WTC11 (cell line): ENCODE results near the gene TUBB. TPM values are rescaled to one million over a fixed set of nuclear protein-coding genes. Genes with fewer than 3 reads are reported as not detected.
A peak's percentile ranks its signal among the peaks of the same experiment; 100 is the strongest.

Experiments
- AFF4 ChIP-seq: sonication (generic); formaldehyde crosslinking; IDR thresholded peaks from 2 replicates; pipeline ENCODE4 v1.8.1; 2023; ENCODE audit warnings: mild to moderate bottlenecking, missing genetic modification reagents, borderline replicate concordance
- CREB1 ChIP-seq: sonication (generic); formaldehyde crosslinking; IDR thresholded peaks from 2 replicates; pipeline ENCODE4 v1.8.0; 2023; ENCODE audit warnings: mild to moderate bottlenecking, missing genetic modification reagents
- E2F4 ChIP-seq: sonication (generic); formaldehyde crosslinking; IDR thresholded peaks from 2 replicates; pipeline ENCODE4 v1.8.1; 2022; ENCODE audit warnings: low read depth, mild to moderate bottlenecking, moderate library complexity, missing genetic modification reagents, borderline replicate concordance
- EMX1 ChIP-seq: fragments of 250-450 bp; sonication (Bioruptor Pico); IDR thresholded peaks from 2 replicates; pipeline ENCODE4 v1.8.0; 2021; ENCODE audit warnings: mild to moderate bottlenecking
- ETV6 ChIP-seq: sonication (generic); formaldehyde crosslinking; IDR thresholded peaks from 2 replicates; pipeline ENCODE4 v1.8.1; 2022; ENCODE audit warnings: mild to moderate bottlenecking, missing genetic modification reagents
- FOXK1 ChIP-seq: sonication (generic); formaldehyde crosslinking; IDR thresholded peaks from 2 replicates; pipeline ENCODE4 v1.8.0; 2022; ENCODE audit warnings: mild to moderate bottlenecking, moderate library complexity, missing genetic modification reagents
- FOXP1 ChIP-seq: sonication (generic); formaldehyde crosslinking; IDR thresholded peaks from 2 replicates; pipeline ENCODE4 v1.8.0; 2022; ENCODE audit warnings: missing genetic modification reagents, mild to moderate bottlenecking, moderate library complexity, borderline replicate concordance
- GABPB1 ChIP-seq: sonication (generic); formaldehyde crosslinking; IDR thresholded peaks from 2 replicates; pipeline ENCODE4 v1.8.1; 2023; ENCODE audit warnings: mild to moderate bottlenecking, missing genetic modification reagents
- IRF1 ChIP-seq: sonication (generic); formaldehyde crosslinking; IDR thresholded peaks from 2 replicates; pipeline ENCODE4 v1.8.0; 2023; ENCODE audit warnings: missing genetic modification reagents
- IRF2 ChIP-seq: sonication (generic); formaldehyde crosslinking; IDR thresholded peaks from 2 replicates; pipeline ENCODE4 v1.8.0; 2022; ENCODE audit warnings: low read depth, missing genetic modification reagents, borderline replicate concordance
- JUN ChIP-seq: sonication (generic); formaldehyde crosslinking; IDR thresholded peaks from 2 replicates; pipeline ENCODE4 v1.8.0; 2023; ENCODE audit warnings: mild to moderate bottlenecking, missing genetic modification reagents
- KAT7 ChIP-seq: sonication (generic); formaldehyde crosslinking; IDR thresholded peaks from 2 replicates; pipeline ENCODE4 v1.8.1; 2023; ENCODE audit warnings: missing genetic modification reagents, mild to moderate bottlenecking, borderline replicate concordance
- MAX ChIP-seq: sonication (generic); formaldehyde crosslinking; IDR thresholded peaks from 2 replicates; pipeline ENCODE4 v1.8.0; 2022; ENCODE audit warnings: mild to moderate bottlenecking, missing genetic modification reagents
- NR1H2 ChIP-seq: sonication (generic); formaldehyde crosslinking; IDR thresholded peaks from 2 replicates; pipeline ENCODE4 v1.9.0; 2021; ENCODE audit warnings: mild to moderate bottlenecking, moderate library complexity, missing genetic modification reagents
- PRRX2 ChIP-seq: fragments of 250-450 bp; sonication (Bioruptor Pico); IDR thresholded peaks from 2 replicates; pipeline ENCODE4 v1.8.0; 2021; ENCODE audit warnings: mild to moderate bottlenecking
- RELA ChIP-seq: sonication (generic); formaldehyde crosslinking; IDR thresholded peaks from 2 replicates; pipeline ENCODE4 v1.8.1; 2022; ENCODE audit warnings: missing genetic modification reagents, mild to moderate bottlenecking, borderline replicate concordance
- TEAD1 ChIP-seq: sonication (generic); formaldehyde crosslinking; IDR thresholded peaks from 2 replicates; pipeline ENCODE4 v1.8.0; 2022; ENCODE audit warnings: mild to moderate bottlenecking, missing genetic modification reagents
- TEAD4 ChIP-seq: sonication (generic); formaldehyde crosslinking; IDR thresholded peaks from 2 replicates; pipeline ENCODE4 v1.8.0; 2022; ENCODE audit warnings: mild to moderate bottlenecking, missing genetic modification reagents
- ZNF219 ChIP-seq: sonication (generic); formaldehyde crosslinking; IDR thresholded peaks from 2 replicates; pipeline ENCODE4 v1.8.0; 2023; ENCODE audit warnings: missing genetic modification reagents, mild to moderate bottlenecking, borderline replicate concordance
- ZNF281 ChIP-seq: sonication (generic); formaldehyde crosslinking; IDR thresholded peaks from 2 replicates; pipeline ENCODE4 v1.8.0; 2023; ENCODE audit warnings: mild to moderate bottlenecking, missing genetic modification reagents
- ZNF317 ChIP-seq: sonication (generic); formaldehyde crosslinking; IDR thresholded peaks from 2 replicates; pipeline ENCODE4 v1.8.1; 2023; ENCODE audit warnings: low read depth, mild to moderate bottlenecking, moderate library complexity, missing genetic modification reagents, borderline replicate concordance
- total RNA-seq: library from RNA; stranded (reverse); gene quantifications from 3 replicates; pipeline ENCODE4 v1.2.3, GENCODE V29; 2021
- TF ChIP-seq, protein P1 (sequence below): sonication (generic); formaldehyde crosslinking; IDR thresholded peaks from 2 replicates; pipeline ENCODE4 v1.8.0; 2022; ENCODE audit warnings: mild to moderate bottlenecking, missing genetic modification reagents
- TF ChIP-seq, protein P2 (sequence below): fragments of 250-450 bp; sonication (Bioruptor Pico); conservative IDR thresholded peaks from 2 replicates; pipeline ENCODE4 v1.9.0; 2021; ENCODE audit warnings: mild to moderate bottlenecking
- TF ChIP-seq, protein P3 (sequence below): sonication (generic); formaldehyde crosslinking; IDR thresholded peaks from 2 replicates; pipeline ENCODE4 v1.8.1; 2023; ENCODE audit warnings: mild to moderate bottlenecking, moderate library complexity, missing genetic modification reagents

Gene TUBB
- total RNA-seq, 1 experiment from 2014 or later, result 1,503 TPM

DNA sequence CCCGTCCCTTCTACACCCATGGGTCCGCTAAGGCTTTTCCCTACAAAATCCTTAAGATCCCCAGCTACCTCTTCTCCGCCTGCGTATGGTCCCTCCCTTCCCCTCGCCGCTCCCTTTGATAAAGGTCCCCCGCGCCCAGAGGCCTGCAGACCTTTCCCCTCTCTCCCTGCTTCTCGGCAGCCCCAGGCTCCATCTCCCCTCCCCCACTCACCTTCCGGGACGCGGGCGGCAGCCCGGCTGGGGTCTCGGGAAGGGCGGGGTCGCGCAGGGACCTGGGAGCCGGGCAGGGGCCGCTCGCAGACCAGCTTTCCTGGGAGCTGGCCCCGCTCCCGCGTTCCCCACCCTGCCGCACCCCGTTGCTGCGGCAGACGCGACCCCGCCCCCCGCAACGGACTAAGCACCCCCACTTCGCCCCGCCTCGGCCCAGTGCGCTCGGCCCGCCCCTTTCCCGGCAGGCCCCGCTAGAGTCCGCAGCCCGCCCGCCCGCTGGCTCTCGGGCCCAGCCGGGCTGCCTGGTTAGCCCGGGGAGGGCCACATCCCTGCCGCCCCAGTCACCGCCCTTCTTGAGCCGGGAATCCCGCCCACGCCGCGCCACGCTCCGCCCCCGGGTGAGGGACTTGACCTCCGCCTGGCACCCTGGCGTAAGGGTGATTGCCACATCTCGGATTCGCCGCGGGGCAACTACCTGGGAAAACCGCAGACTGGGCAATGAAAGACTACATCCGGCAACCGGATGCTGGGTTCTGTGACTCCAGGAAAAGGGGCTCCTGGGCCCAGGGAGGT lies 22.4 kb downstream of the TUBB start, which contains the start of gene FLOT1 (continued):
- peak; percentile 58; the same call in 1 of the 2 replicates for TF ChIP-seq KAT7 (CRISPR knock-in tag)
- TF ChIP-seq IRF2 (CRISPR knock-in tag), result no peak; the same call in 1 of the 2 replicates
- peak; percentile 92 for TF ChIP-seq GABPB1 (CRISPR knock-in tag)
- TF ChIP-seq FOXP1 (CRISPR knock-in tag), result peak; percentile 86
- TF ChIP-seq TEAD1 (CRISPR knock-in tag), result peak; percentile 30; the same call in 1 of the 2 replicates
- peak; percentile 65; the same call in 1 of the 2 replicates for TF ChIP-seq MAX (CRISPR knock-in tag)
- TF ChIP-seq AFF4 (CRISPR knock-in tag), result 0 out of 2 replicates have a peak, but pooled peaks have one; percentile 65
- peak; percentile 87; the same call in 1 of the 2 replicates for TF ChIP-seq RELA
- TF ChIP-seq ZNF219 (CRISPR knock-in tag), result no peak
- peak; percentile 49; the same call in 1 of the 2 replicates for TF ChIP-seq EMX1 (CRISPR knock-in tag)
- 0 out of 2 replicates have a peak, but pooled peaks have one; percentile 57 for TF ChIP-seq PRRX2 (CRISPR knock-in tag)
- peak; percentile 25; the same call in 1 of the 2 replicates for TF ChIP-seq TEAD4 (CRISPR knock-in tag)
- TF ChIP-seq IRF1 (CRISPR knock-in tag), result no peak
- peak; percentile 87 for TF ChIP-seq FOXK1 (CRISPR knock-in tag)
- 0 out of 2 replicates have a peak, but pooled peaks have one; percentile 43 for TF ChIP-seq CREB1 (CRISPR knock-in tag)
- TF ChIP-seq ZNF281 (CRISPR knock-in tag), result peak; percentile 35; the same call in 1 of the 2 replicates
- TF ChIP-seq JUN (CRISPR knock-in tag), result peak; percentile 77
- 0 out of 2 replicates have a peak, but pooled peaks have one; percentile 4 for TF ChIP-seq ZNF317 (CRISPR knock-in tag)
- TF ChIP-seq, protein P1, sequence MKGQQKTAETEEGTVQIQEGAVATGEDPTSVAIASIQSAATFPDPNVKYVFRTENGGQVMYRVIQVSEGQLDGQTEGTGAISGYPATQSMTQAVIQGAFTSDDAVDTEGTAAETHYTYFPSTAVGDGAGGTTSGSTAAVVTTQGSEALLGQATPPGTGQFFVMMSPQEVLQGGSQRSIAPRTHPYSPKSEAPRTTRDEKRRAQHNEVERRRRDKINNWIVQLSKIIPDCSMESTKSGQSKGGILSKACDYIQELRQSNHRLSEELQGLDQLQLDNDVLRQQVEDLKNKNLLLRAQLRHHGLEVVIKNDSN, result peak; percentile 51; the same call in 1 of the 2 replicates
- 0 out of 2 replicates have a peak, but pooled peaks have one; percentile 66 for TF ChIP-seq ETV6 (CRISPR knock-in tag)
- TF ChIP-seq E2F4, result peak; percentile 56; the same call in 1 of the 2 replicates
- TF ChIP-seq NR1H2, result no peak
- TF ChIP-seq, protein P2, sequence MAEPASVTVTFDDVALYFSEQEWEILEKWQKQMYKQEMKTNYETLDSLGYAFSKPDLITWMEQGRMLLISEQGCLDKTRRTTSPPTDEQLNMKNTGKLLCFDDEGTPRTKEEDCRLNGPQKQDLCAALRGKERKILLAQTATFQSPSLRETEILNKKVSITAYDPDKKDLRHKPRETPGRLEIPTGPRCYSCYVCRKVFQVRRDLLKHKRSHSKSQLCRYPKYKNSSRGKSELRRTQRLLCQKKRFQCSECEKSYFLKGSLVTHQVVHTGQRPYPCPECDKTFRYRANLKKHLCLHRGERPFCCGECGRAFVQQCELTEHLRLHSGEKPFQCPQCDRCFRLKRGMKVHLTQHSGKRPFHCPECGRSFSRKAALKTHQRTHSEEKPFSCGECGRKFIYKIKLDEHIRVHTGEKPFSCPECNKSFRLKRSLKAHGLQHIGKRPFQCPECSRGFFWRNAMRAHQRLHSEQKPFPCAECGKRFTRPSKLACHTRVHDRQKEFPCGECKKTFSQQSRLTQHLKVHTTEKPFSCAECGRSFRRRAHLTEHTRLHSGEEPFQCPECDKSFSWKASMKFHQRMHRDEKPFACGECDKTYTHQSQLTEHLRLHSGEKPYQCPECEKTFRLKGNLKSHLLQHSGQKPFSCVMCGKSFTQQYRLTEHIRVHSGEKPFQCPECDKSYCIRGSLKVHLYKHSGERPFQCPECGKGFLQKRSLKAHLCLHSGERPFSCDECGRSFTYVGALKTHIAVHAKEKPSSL, result no peak; the same call in 1 of the 2 replicates
- TF ChIP-seq, protein P3, sequence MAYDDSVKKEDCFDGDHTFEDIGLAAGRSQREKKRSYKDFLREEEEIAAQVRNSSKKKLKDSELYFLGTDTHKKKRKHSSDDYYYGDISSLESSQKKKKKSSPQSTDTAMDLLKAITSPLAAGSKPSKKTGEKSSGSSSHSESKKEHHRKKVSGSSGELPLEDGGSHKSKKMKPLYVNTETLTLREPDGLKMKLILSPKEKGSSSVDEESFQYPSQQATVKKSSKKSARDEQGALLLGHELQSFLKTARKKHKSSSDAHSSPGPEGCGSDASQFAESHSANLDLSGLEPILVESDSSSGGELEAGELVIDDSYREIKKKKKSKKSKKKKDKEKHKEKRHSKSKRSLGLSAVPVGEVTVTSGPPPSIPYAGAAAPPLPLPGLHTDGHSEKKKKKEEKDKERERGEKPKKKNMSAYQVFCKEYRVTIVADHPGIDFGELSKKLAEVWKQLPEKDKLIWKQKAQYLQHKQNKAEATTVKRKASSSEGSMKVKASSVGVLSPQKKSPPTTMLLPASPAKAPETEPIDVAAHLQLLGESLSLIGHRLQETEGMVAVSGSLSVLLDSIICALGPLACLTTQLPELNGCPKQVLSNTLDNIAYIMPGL (CRISPR knock-in tag), result peak; percentile 40; the same call in 1 of the 2 replicates
